Loucy (cell line): Measurements from ENCODE around the gene ATAD3B.
"Not testable (repeated sequence)": the region's sequence is repeated elsewhere in the genome, so short reads cannot be mapped to it uniquely, and the experiment has no call there.

Source experiments
- EZH2phosphoT487 ChIP-seq: fragments of 200-600 bp; IDR thresholded peaks from 2 replicates; pipeline ENCODE4 v1.6.1; 2018; ENCODE audit warnings: antibody characterized with exemption, mild to moderate bottlenecking, moderate library complexity, borderline replicate concordance
- TF ChIP-seq, protein P1 (sequence below): fragments of 200-600 bp; sonication (generic); conservative IDR thresholded peaks from 2 replicates; pipeline ENCODE4 v1.5.1; 2014; ENCODE audit warnings: mild to moderate bottlenecking, antibody characterized with exemption, low read length

GRCh38 chr1:1513675-1514074 is 42.1 kb downstream of the ATAD3B start:
- TF ChIP-seq, protein P1, sequence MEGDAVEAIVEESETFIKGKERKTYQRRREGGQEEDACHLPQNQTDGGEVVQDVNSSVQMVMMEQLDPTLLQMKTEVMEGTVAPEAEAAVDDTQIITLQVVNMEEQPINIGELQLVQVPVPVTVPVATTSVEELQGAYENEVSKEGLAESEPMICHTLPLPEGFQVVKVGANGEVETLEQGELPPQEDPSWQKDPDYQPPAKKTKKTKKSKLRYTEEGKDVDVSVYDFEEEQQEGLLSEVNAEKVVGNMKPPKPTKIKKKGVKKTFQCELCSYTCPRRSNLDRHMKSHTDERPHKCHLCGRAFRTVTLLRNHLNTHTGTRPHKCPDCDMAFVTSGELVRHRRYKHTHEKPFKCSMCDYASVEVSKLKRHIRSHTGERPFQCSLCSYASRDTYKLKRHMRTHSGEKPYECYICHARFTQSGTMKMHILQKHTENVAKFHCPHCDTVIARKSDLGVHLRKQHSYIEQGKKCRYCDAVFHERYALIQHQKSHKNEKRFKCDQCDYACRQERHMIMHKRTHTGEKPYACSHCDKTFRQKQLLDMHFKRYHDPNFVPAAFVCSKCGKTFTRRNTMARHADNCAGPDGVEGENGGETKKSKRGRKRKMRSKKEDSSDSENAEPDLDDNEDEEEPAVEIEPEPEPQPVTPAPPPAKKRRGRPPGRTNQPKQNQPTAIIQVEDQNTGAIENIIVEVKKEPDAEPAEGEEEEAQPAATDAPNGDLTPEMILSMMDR: not testable (repeated sequence)
- TF ChIP-seq EZH2phosphoT487: not testable (repeated sequence)
